ENCODE results near the gene GLMP. TPM values are rescaled to one million over a fixed set of nuclear protein-coding genes. Genes with fewer than 3 reads are reported as not detected.
"Not testable (repeated sequence)": the region's sequence is repeated elsewhere in the genome, so short reads cannot be mapped to it uniquely, and the experiment has no call there.

The GLMP gene
- total RNA-seq, 1 experiment from 2014 or later: 60.2 TPM

- Histone ChIP-seq H3K27me3 (ENCODE audit: control insufficient read depth, insufficient read depth, low read length) (no peaks in the 10 kb centered on the region), H3K4me1 (ENCODE audit: control insufficient read depth, insufficient read depth, low read length) (peaks cover 11% of the 10 kb centered on the region), H3K36me3 (ENCODE audit: control insufficient read depth, insufficient read depth, low read length) (peaks cover 34% of the 10 kb centered on the region), H3K27ac (ENCODE audit: low read length) (peak overlapping the region; percentile 98), H3K4me3 (ENCODE audit: low read depth in 2 of 2, low read length in 2 of 2) (peak overlapping the region; percentile 99), H3K9me3 (ENCODE audit: control insufficient read depth, insufficient read depth, low read depth, low read length) (no peaks in the 10 kb centered on the region)
- peak; percentile 20 for ATAC-seq
- TF ChIP-seq SIN3A (IDR thresholded peaks at IDR 0.05; ENCODE audit: borderline replicate concordance, insufficient read depth, low read depth, low read length): 0 out of 2 replicates have a peak, but pooled peaks have one; percentile 52
- TF ChIP-seq TCF7L2 (IDR thresholded peaks at IDR 0.05; ENCODE audit: low read depth, low read length): no peak
- no TSS peak for BruUV-seq (replicated peaks)
- in situ Hi-C loops (cut with HindIII; ENCODE audit: low pct_unique_long_range_greater_than_20kb, low sequenced_read_pairs) (no loop called here), intact Hi-C loops (cut with micrococcal nuclease; ENCODE audit: unreplicated experiment) (no loop called here)
- CTCF ChIA-PET: interaction anchor here (0.7 kb wide), 1 partner anchor 70 kb away, joined by 3 read pairs; no protein-coding TSS in a partner anchor
- POLR2A ChIA-PET: interaction anchor here (0.6 kb wide), 2 partner anchors 11 to 34 kb away, joined by 3 to 4 read pairs; no protein-coding TSS in a partner anchor
- no peak for DNase-seq (ENCODE audit: low read depth, low spot score)
Measured at GRCh38 chr1:156337888-156338179, 42.4 kb upstream of the GLMP start.

DNA sequence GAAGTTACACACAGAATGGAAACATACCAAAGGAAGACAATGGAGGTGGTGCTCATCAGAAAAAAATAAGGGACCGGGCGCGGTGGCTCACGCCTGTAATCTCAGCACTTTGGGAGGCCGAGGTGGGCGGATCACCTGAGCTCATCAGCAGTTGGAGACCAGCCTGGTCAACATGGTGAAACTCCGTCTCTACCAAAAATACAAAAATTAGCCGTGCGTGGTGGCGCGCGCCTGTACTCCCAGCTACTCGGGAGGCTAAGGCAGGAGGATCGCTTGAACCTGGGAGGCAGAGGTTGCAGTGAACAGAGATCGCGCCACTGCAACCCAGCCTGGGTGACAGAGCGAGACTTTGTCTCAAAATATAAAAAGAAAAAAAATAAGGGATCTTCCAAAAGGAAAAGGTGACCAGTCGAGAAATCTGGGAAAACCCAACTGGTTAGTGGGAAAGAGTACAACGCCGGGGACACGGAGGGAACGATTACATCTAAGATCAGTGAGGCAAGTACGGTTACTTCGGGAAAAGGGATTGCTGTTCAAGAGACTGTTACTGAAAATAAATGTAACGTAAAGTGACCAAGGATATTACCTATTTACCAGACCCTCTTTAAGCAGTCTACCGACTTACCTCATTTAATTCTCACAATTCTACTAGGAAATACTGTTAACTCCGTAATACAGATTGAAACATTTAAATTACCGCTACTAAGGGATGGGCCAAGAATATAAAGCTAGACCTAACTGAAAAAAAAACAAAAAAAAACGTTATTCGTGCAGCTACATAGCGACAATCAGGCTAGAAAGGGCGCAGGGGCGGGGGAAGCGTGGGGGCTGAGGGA, 41.8 kb upstream of the GLMP start:
- intact Hi-C loops (cut with micrococcal nuclease; ENCODE audit: unreplicated experiment): no loop called here
- Histone ChIP-seq H3K36me3 (ENCODE audit: control insufficient read depth, insufficient read depth, low read length) (peaks cover 39% of the 10 kb centered on the region), H3K4me1 (ENCODE audit: control insufficient read depth, insufficient read depth, low read length) (peaks cover 11% of the 10 kb centered on the region), H3K27ac (ENCODE audit: low read length) (peak overlapping the region; percentile 98), H3K4me3 (ENCODE audit: low read depth in 2 of 2, low read length in 2 of 2) (peak overlapping the region; percentile 99), H3K9me3 (ENCODE audit: control insufficient read depth, insufficient read depth, low read depth, low read length) (no peaks in the 10 kb centered on the region), H3K27me3 (ENCODE audit: control insufficient read depth, insufficient read depth, low read length) (no peaks in the 10 kb centered on the region)
- DNase-seq (ENCODE audit: low read depth, low spot score): no peak
- ATAC-seq: no peak
- ChIA-PET CTCF (interaction anchor here (0.6 to 0.7 kb wide), 2 partner anchors 38 to 70 kb away, joined by 3 read pairs; no protein-coding TSS in a partner anchor), POLR2A (interaction anchor here (0.6 kb wide), 2 partner anchors 11 to 34 kb away, joined by 3 to 4 read pairs; no protein-coding TSS in a partner anchor)
- in situ Hi-C loops (cut with HindIII; ENCODE audit: low pct_unique_long_range_greater_than_20kb, low sequenced_read_pairs): no loop called here
- no peak for TF ChIP-seq TCF7L2 (IDR thresholded peaks at IDR 0.05; ENCODE audit: low read depth, low read length)
- no peak for TF ChIP-seq CTCF (IDR thresholded peaks at IDR 0.05)
- no peak for TF ChIP-seq SIN3A (IDR thresholded peaks at IDR 0.05; ENCODE audit: borderline replicate concordance, insufficient read depth, low read depth, low read length)
- TSS peak; percentile 75 for BruUV-seq (replicated peaks)

- ChIA-PET POLR2A (no interaction called here), CTCF (interaction anchor here (0.6 kb wide), 1 partner anchor 37 kb away, joined by 3 read pairs; no protein-coding TSS in a partner anchor)
- peaks cover 42% of the 10 kb centered on the region for H3K36me3 ChIP-seq (ENCODE audit: control insufficient read depth, insufficient read depth, low read length)
- H3K27ac ChIP-seq (ENCODE audit: low read length): peak overlapping the region; percentile 98
- DNase-seq (ENCODE audit: low read depth, low spot score) (no peak), ATAC-seq (no peak)
- peak overlapping the region; percentile 99 for H3K4me3 ChIP-seq (ENCODE audit: low read depth in 2 of 2, low read length in 2 of 2)
- peaks cover 11% of the 10 kb centered on the region for H3K4me1 ChIP-seq (ENCODE audit: control insufficient read depth, insufficient read depth, low read length)
- intact Hi-C loops (cut with micrococcal nuclease; ENCODE audit: unreplicated experiment) (no loop called here), in situ Hi-C loops (cut with HindIII; ENCODE audit: low pct_unique_long_range_greater_than_20kb, low sequenced_read_pairs) (no loop called here)
- BruUV-seq (replicated peaks): no TSS peak
- no peaks in the 10 kb centered on the region for H3K9me3 ChIP-seq (ENCODE audit: control insufficient read depth, insufficient read depth, low read depth, low read length)
- TF ChIP-seq SIN3A (IDR thresholded peaks at IDR 0.05; ENCODE audit: borderline replicate concordance, insufficient read depth, low read depth, low read length) (no peak), POLR2AphosphoS5 (IDR thresholded peaks at IDR 0.05; ENCODE audit: low read depth, low read length) (no peak), TCF7L2 (IDR thresholded peaks at IDR 0.05; ENCODE audit: low read depth, low read length) (no peak), CTCF (IDR thresholded peaks at IDR 0.05) (no peak), REST (IDR thresholded peaks at IDR 0.05; ENCODE audit: insufficient read depth in 1 of 2, low read depth in 2 of 2, low read length in 1 of 2) (no peak)
- no peaks in the 10 kb centered on the region for H3K27me3 ChIP-seq (ENCODE audit: control insufficient read depth, insufficient read depth, low read length)
Measured at GRCh38 chr1:156336242-156336641, 40.8 kb upstream of the GLMP start.

DNA sequence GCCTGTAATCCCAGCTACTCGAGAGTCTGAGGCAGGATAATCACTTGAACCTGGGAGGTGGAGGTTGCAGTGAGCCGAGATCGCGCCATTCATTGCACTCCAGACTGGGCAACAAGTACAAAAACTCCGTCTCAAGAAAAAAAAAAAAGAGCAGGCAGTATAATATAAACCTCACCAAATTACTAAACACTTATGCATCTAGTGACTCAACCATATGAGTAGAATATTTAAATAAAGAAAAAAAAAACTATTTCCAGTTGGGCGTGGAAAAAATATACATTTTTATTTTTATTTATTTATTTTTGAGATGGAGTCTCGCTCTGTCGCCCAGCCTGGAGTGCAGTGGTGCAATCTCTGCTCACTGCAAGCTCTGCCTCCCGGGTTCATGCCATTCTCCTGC, 27.7 kb upstream of the GLMP start:
- DNase-seq (ENCODE audit: low read depth, low spot score); BruUV-seq (replicated peaks); H3K9me3 ChIP-seq (ENCODE audit: control insufficient read depth, insufficient read depth, low read depth, low read length); intact Hi-C loops (cut with micrococcal nuclease; ENCODE audit: unreplicated experiment); H3K27me3 ChIP-seq (ENCODE audit: control insufficient read depth, insufficient read depth, low read length); H3K4me1 ChIP-seq (ENCODE audit: control insufficient read depth, insufficient read depth, low read length); ATAC-seq; POLR2A ChIA-PET; H3K4me3 ChIP-seq (ENCODE audit: low read depth in 2 of 2, low read length in 2 of 2); in situ Hi-C loops (cut with HindIII; ENCODE audit: low pct_unique_long_range_greater_than_20kb, low sequenced_read_pairs); H3K27ac ChIP-seq (ENCODE audit: low read length): not testable (repeated sequence)
- H3K36me3 ChIP-seq (ENCODE audit: control insufficient read depth, insufficient read depth, low read length): peaks cover 29% of the 10 kb centered on the region
- CTCF ChIA-PET: interaction anchor here (0.7 kb wide), 1 partner anchor 136 kb away, joined by 3 read pairs; no protein-coding TSS in a partner anchor
